Adrenal gland (tissue), 5 donors: ENCODE data around the gene LRFN2.

Experiments
- POLR2A ChIP-seq, 2 donors: fragments of 450-650 bp; IDR thresholded peaks; one replicate each; pipeline ENCODE4 v1.6.1; 2017; ENCODE audit warnings: antibody characterized with exemption in 2 of 2, mild to moderate bottlenecking in 2 of 2, moderate library complexity in 1 of 2
- TF ChIP-seq, protein P1 (sequence below), 6 experiments: fragments of 450-650 bp in 4 of 6; fragments of 200-600 bp in 2 of 6; sonication (generic) in 1 of 6; IDR thresholded peaks; 1 replicate in 5 of 6; 2 replicates in 1 of 6; pipeline versions ENCODE4 v1.5.1 to v1.8.0; 2016 to 2021; ENCODE audit warnings: antibody characterized with exemption in 6 of 6, mild to moderate bottlenecking in 2 of 6, moderate library complexity in 1 of 6
- donor health status: DM: no; HTN: no; CAD: no.

DNA sequence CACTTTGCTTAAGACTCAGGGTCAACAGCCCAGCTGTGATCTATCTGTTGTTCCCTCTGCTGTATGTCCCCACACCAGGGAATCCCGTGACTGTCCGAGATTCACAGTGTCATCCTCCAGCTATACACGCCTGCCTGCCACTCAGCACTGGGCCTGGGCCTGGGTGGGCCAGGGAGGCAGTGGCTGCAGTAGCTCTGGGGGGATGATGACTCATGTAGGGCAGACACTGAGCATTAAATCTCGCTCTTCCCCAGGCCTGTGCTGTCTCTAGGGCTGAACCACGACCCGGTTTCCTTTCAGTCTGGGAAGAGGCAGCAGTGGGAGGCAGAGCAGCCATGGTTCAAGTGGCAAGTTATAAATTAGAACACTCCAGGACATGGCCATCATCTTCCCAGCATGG, 173.9 kb downstream of the LRFN2 start:
- TF ChIP-seq, protein P1, sequence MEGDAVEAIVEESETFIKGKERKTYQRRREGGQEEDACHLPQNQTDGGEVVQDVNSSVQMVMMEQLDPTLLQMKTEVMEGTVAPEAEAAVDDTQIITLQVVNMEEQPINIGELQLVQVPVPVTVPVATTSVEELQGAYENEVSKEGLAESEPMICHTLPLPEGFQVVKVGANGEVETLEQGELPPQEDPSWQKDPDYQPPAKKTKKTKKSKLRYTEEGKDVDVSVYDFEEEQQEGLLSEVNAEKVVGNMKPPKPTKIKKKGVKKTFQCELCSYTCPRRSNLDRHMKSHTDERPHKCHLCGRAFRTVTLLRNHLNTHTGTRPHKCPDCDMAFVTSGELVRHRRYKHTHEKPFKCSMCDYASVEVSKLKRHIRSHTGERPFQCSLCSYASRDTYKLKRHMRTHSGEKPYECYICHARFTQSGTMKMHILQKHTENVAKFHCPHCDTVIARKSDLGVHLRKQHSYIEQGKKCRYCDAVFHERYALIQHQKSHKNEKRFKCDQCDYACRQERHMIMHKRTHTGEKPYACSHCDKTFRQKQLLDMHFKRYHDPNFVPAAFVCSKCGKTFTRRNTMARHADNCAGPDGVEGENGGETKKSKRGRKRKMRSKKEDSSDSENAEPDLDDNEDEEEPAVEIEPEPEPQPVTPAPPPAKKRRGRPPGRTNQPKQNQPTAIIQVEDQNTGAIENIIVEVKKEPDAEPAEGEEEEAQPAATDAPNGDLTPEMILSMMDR (IDR thresholded peaks at IDR 0.05) = no peak
- TF ChIP-seq POLR2A (IDR thresholded peaks at IDR 0.05) = no peak
